ENCODE results near the gene USH1C.

USH1C gene

GRCh38 chr11:17570034-17570433 lies 25.8 kb upstream of the USH1C start:
- DNase-seq (ENCODE audit: low read depth in 3 of 3) = no peak

- DNase-seq (ENCODE audit: low read depth in 3 of 3) = no peak
Measured at GRCh38 chr11:17568944-17569343, 24.7 kb upstream of the USH1C start.

DNA sequence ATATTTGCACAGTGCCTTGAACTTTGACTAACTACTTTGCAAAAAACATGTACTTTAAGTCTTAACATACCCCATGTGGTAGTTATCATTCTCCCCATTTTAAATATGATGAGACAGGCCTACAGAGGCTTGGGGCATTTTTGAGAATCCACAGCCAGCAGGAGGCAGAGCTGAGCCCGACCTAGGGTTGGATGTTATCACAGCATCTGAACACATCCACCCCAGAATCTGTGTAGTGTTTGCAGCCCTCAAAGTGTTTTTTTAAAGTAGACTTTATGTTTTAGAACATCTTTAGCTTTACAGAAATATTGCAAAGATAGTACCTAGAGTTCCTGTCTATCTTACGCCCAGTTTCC lies 20.4 kb upstream of the USH1C start:
- DNase-seq (ENCODE audit: low read depth in 3 of 3) = no peak

DNA sequence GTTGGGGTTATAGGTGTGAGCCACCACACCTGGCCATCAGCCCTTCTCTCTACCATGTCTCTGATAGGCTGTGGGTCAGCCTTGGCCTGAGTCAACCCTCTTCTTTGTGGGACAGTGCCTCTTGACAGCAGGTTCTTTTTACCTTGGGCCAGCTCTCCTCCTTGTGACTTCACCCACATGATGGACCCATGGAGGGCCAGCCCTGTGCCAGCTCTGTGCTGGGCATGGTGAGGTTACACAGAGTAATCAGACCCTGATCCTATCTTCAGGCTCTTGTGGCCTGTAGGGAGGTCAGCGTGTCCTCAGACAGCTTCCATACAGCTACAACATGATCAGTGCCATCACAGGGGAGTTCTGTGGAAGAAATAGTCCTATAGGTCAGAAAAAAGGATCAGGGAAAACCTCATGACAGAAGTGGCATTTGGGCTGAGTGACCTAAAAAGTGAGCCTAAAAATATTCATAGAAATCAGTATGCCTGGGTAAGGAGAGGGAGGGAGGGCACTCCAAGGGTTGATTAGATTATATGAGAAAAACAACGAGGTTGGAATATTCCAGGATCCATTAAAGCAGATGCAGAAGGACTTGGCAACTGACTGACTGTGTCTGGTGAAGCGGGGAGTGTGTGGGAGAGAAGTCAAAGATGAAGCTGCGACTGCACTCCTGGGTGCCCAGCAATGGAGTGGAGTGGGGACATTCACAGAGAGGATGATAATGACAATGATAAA lies 19.9 kb upstream of the USH1C start:
- DNase-seq (ENCODE audit: low read depth in 3 of 3) = no peak

DNA sequence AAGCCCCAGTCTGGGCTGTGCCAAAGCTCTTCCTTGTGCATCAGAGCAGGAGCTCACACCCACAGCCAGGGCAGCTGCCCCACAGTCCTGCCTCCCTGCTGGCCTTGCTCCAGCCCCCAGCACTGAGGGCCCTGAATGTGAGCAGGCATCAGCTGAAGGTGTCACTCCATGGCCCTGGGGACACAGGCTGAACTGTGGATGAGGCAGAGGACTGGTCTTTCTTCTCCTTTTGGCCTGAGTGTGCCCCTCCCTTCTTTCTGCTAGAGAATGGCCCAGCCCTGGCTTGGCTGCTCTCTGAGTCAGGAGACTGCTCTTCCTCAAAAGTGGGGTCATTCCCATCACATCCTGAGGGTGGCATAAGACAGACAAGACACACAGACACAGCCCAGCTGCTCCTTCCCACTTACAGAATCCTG lies 19.0 kb upstream of the USH1C start:
- no peak for DNase-seq (ENCODE audit: low read depth in 3 of 3)

- DNase-seq (ENCODE audit: low read depth in 3 of 3) = no peak
Measured at GRCh38 chr11:17561526-17561925, 17.3 kb upstream of the USH1C start.

GRCh38 chr11:17561111-17561415 lies 16.8 kb upstream of the USH1C start:
- DNase-seq (ENCODE audit: low read depth in 3 of 3) = no peak

GRCh38 chr11:17560281-17561110 lies 16.3 kb upstream of the USH1C start:
- DNase-seq (ENCODE audit: low read depth in 3 of 3) = no peak

- no peak for DNase-seq (ENCODE audit: low read depth in 3 of 3)
Measured at GRCh38 chr11:17559341-17560087, 15.3 kb upstream of the USH1C start.

- no peak for DNase-seq (ENCODE audit: low read depth in 3 of 3)
Measured at GRCh38 chr11:17558916-17559315, 14.7 kb upstream of the USH1C start.

GRCh38 chr11:17558025-17558780 lies 14.0 kb upstream of the USH1C start:
- no peak for DNase-seq (ENCODE audit: low read depth in 3 of 3)

DNA sequence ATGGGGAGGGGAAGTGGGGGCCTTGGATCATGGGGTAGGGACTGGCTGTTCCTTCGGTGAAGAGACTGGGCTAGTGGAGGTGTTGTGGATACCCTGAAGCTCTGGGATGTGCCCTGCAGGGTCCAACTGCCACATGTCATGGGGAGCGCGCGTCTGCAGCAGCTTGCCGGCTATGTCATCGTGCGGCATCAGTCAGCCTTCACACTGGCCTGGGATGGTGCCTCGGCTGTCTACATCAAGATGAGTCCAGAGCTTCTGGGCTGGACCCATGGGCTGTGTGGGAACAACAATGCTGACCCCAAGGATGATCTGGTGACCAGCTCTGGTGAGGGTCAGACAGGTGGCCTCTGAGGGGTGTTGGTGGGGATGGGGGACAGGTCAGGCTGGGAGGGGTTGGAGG lies 12.8 kb upstream of the USH1C start:
- DNase-seq (ENCODE audit: low read depth in 3 of 3) = no peak

GRCh38 chr11:17554487-17554886 lies 10.3 kb upstream of the USH1C start:
- no peak for DNase-seq (ENCODE audit: low read depth in 3 of 3)

- no peak for DNase-seq (ENCODE audit: low read depth in 3 of 3)
Measured at GRCh38 chr11:17553249-17553546, 9.0 kb upstream of the USH1C start.

GRCh38 chr11:17552392-17553248 lies 8.4 kb upstream of the USH1C start:
- no peak for DNase-seq (ENCODE audit: low read depth in 3 of 3)

DNA sequence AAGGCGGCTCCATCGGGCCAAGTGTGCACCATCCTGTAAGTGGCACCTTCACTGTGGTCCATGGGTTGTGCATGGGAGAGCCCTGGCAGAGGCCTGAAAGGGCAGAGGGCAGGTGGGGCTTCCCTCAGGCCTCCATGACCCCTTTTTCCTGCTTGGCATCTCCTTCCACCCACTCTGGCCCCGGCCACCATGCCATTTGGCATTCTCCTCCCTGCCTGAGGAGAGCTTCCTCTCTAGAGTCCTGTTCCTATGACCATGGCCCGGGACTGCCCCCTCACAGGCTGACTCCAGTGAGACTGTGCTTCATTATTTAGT lies 7.8 kb upstream of the USH1C start:
- DNase-seq (ENCODE audit: low read depth in 3 of 3) = no peak

DNA sequence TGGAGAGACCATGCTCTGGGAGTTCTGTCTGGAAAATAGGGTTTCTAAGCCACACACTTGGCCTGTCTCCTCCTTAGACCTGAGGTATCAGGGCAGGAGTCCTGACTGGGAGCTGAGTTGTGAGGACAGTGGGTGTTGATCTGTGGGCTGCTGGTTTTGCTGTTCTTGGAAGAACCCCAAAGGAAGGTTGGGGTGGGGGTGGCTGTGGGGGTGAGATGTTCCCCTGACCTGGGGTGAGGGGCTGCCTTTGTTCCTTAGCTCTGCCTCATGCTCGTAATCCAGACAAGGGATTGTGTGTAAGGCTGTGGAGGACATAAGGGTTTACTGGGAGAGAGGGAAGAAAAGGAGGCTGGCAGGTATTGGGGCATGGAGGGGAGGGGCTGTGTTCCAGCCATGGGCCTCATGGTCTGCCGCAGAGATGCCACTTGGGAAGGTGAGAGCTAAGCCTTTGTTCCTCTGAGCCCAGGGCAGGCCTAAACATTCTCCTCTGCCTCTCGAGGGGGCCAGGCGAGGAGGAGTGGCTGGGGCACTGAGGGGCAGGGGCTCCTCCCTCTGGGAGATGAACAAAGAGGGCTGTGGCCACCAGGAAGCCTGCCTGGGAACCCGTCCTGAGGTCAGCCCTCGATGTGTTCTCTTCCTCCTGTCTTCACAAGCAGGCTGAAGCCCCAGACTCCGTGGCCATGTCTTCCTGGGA lies 7.3 kb upstream of the USH1C start:
- no peak for DNase-seq (ENCODE audit: low read depth in 3 of 3)

GRCh38 chr11:17550450-17551346 lies 6.5 kb upstream of the USH1C start:
- no peak for DNase-seq (ENCODE audit: low read depth in 3 of 3)

DNA sequence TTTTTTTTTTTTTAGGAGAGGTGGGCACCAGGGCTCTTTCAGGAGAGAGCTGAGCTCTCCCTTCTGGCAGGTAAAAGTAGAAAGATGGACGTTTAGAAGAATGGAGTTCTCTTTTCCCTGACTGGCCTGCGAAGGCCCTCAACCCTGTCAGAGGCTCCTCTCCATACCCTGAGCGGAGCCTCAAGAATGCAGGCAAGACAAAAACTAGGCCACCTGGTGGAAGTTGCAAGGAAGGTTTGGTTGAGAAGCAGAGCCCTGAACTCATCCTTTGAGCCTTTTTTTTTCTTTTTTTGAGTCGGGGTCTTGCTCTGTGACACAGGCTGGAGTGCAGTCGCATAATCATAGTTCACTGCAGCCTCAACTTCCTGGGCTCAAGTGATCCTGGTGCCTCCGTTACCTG lies 4.2 kb upstream of the USH1C start:
- no peak for DNase-seq (ENCODE audit: low read depth in 3 of 3)

DNA sequence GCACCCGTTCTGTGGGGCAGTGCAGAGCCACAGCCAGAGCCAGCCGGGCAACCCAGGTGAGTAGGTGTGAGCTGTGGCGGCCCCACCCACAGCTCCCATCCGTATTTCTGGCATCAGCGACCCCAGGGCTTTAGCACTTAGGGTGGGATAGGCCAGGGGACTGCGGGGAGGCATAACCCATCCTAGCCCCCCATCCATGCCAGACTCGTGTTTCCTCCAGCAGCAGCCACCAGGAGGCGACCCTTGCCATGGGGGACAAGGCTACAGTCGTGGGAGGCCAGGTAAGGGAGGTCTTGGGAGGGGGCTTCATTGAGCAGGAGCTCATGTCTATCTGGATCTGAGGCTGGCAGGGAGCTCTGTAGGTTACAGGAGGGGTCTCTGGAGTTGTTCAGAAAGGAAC lies 3.7 kb upstream of the USH1C start:
- no peak for DNase-seq (ENCODE audit: low read depth in 3 of 3)
